HUES48 (cell line): ENCODE measurements around the gene MEI4.
"Not testable (repeated sequence)": the region's sequence is repeated elsewhere in the genome, so short reads cannot be mapped to it uniquely, and the experiment has no call there.

ENCODE experiments used
- H3K27ac ChIP-seq: one replicate; pipeline ENCODE4 v1.7.0; 2013; ENCODE audit warnings: low read depth, low read length, inconsistent platforms
- H3K27me3 ChIP-seq: 2 replicates; pipeline ENCODE4 v1.6.1; 2013; ENCODE audit warnings: mild to moderate bottlenecking, low read length; ENCODE audit not compliant: control insufficient read depth, insufficient read depth
- H3K36me3 ChIP-seq: 2 replicates; pipeline ENCODE4 v1.6.1; 2013; ENCODE audit warnings: low read length; ENCODE audit not compliant: control insufficient read depth, insufficient read depth
- H3K4me1 ChIP-seq: 2 replicates; pipeline ENCODE4 v1.6.1; 2013; ENCODE audit warnings: mild to moderate bottlenecking, low read length; ENCODE audit not compliant: control insufficient read depth, insufficient read depth
- H3K4me3 ChIP-seq: 2 replicates; pipeline ENCODE4 v1.5.1; 2013; ENCODE audit warnings: mild to moderate bottlenecking, low read depth, low read length
- H3K9ac ChIP-seq: 2 replicates; pipeline ENCODE4 v1.6.1; 2013; ENCODE audit warnings: mild to moderate bottlenecking, low read depth, low read length, moderate library complexity
- H3K9me3 ChIP-seq: 2 replicates; pipeline ENCODE4 v1.6.1; 2013; ENCODE audit warnings: low read length; ENCODE audit not compliant: control insufficient read depth, insufficient read depth

Gene MEI4

DNA sequence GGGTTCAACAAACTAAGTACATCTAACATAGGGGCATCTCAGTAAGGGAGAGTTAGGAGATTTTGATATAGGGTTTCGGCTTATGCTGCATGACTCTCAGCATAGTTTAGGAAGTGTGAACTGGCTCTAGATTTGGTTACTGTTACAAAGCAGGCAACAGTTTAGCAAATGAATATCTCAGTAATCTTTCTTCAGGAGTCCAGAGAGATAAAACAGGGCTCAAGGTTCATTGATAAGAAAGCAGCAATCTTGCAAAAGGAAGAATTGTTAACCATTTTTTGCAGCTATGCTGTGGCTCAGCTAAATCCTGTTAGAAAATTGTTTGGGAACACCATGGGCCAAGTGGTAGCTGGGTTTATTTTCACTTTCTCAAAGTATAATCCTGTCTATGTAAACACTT lies 161.3 kb downstream of the MEI4 start:
- Histone ChIP-seq H3K27ac (no peak overlapping the region), H3K4me3 (no peak overlapping the region), H3K27me3 (no peaks in the 10 kb centered on the region), H3K9me3 (no peaks in the 10 kb centered on the region), H3K4me1 (peaks cover 17% of the 10 kb centered on the region), H3K36me3 (no peaks in the 10 kb centered on the region), H3K9ac (no peak overlapping the region)

DNA sequence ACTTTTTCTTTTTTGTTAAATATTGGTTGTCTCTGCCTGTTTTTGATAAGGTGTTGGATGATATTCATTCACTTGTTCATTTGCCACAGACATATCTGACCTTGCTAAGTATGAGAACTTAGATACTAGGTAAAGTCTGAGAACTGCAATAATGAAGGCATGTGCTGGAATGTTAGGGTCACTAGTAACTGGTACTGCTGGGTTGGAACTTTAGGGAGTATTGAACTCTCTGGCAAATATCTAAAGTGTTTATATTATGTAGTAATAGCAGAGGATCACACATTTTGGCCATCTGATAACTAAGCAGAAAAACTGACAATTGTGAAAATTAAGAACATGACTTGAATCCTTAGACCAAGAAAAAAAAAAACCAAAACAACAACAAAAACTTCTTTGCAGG lies 162.7 kb downstream of the MEI4 start:
- no peak overlapping the region for H3K27ac ChIP-seq
- H3K4me3 ChIP-seq, result no peak overlapping the region
- H3K9me3 ChIP-seq, result no peaks in the 10 kb centered on the region
- no peaks in the 10 kb centered on the region for H3K27me3 ChIP-seq
- H3K9ac ChIP-seq, result no peak overlapping the region
- H3K36me3 ChIP-seq, result no peaks in the 10 kb centered on the region
- peaks cover 9% of the 10 kb centered on the region for H3K4me1 ChIP-seq

- no peak overlapping the region for H3K27ac ChIP-seq
- H3K9ac ChIP-seq, result no peak overlapping the region
- H3K4me1 ChIP-seq, result peaks cover 9% of the 10 kb centered on the region; the same call in 1 of the 2 replicates
- H3K4me3 ChIP-seq, result no peak overlapping the region
- H3K27me3 ChIP-seq, result no peaks in the 10 kb centered on the region
- no peaks in the 10 kb centered on the region for H3K36me3 ChIP-seq
- H3K9me3 ChIP-seq, result no peaks in the 10 kb centered on the region
These were observed 164.0 kb downstream of the MEI4 start for GRCh38 chr6:77816766-77817270.

DNA sequence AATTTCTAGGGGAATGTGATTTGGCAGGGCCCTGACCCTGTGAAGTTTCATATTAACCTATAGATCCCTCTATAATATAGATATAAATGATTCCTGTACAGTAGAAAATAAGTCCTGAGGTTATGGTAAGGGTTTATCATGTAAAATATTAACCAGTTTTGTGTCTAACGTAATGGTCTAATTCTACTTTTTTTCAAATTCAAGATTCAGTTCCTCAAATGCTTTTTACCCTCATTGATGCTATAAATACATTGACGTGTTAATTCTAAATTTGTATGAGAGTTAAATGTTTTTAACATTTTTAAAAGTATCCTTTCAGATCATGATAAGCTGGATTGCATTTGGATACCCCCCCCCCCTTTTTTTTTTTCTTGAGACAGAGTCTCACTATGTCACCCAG lies 169.4 kb downstream of the MEI4 start:
- no peak overlapping the region for H3K9ac ChIP-seq
- H3K27ac ChIP-seq, result no peak overlapping the region
- no peaks in the 10 kb centered on the region for H3K36me3 ChIP-seq
- no peaks in the 10 kb centered on the region for H3K9me3 ChIP-seq
- no peaks in the 10 kb centered on the region for H3K27me3 ChIP-seq
- no peaks in the 10 kb centered on the region for H3K4me1 ChIP-seq
- H3K4me3 ChIP-seq, result no peak overlapping the region

DNA sequence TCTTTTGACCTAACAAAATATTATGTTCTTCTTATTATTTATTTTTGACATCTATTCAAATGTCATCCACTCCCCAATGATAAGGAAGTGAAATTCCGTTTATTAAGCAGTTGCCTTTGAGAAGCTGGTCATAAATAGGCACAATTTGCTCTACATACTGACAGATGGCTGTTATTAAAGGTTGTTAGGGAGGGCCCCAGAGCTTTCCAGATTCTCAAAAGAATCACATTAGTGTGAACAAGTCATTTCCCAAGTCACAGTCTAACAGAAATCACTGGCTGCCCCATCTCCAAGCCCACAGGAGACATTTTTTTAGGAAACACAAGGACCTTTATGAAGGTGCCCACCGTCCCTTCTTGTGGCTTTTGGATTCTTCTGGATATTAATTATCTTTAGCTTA lies 172.4 kb downstream of the MEI4 start:
- Histone ChIP-seq H3K4me1 (no peaks in the 10 kb centered on the region), H3K4me3 (no peak overlapping the region), H3K9ac (no peak overlapping the region), H3K27ac (no peak overlapping the region), H3K36me3 (no peaks in the 10 kb centered on the region), H3K27me3 (no peaks in the 10 kb centered on the region), H3K9me3 (no peaks in the 10 kb centered on the region)

DNA sequence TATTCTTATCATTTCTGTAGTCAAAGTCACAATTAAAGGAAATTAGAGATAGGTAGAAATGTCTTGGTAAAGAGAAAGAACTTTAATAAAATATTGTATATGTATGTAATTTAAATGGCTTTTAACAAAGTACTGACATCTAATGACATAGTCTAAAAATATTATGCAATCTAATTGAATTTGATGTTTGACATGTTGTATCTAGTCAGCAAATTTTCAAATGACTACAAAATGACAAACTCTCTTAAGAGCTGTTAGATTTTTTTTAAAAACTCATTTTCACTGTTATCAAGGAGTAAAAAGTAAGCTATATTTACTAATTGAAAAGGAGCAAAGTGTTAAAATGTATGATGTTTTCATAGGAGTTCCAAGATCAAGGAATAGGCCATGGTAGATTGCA lies 176.9 kb downstream of the MEI4 start:
- H3K9ac ChIP-seq, result no peak overlapping the region
- H3K27me3 ChIP-seq, result no peaks in the 10 kb centered on the region
- H3K9me3 ChIP-seq, result no peaks in the 10 kb centered on the region
- no peak overlapping the region for H3K4me3 ChIP-seq
- no peaks in the 10 kb centered on the region for H3K36me3 ChIP-seq
- no peak overlapping the region for H3K27ac ChIP-seq
- no peaks in the 10 kb centered on the region for H3K4me1 ChIP-seq

- H3K36me3 ChIP-seq, H3K9me3 ChIP-seq, H3K27me3 ChIP-seq: not testable (repeated sequence)
These were observed 180.9 kb downstream of the MEI4 start for GRCh38 chr6:77833749-77834148.

DNA sequence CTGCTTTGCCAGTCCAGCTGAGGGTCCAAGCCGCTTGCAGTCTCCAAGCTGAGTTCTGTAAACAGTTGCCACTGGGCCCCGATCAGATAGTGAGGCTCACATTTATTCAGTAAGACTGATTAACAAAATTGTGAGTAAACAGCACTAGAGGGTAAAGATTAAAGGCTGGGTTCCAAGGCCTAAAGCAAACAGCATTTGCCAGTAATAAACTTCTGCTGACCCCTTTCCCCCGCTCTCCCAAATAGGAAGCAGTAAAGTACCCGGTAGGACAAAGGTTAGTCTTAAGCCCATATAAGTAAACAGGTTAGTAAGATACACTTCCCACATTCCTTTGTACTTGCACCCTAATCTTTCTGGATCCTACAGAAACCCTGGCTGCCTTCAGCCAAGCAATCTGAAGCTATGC lies 181.8 kb downstream of the MEI4 start:
- no peaks in the 10 kb centered on the region for H3K36me3 ChIP-seq
- H3K27me3 ChIP-seq, result no peaks in the 10 kb centered on the region
- H3K4me3 ChIP-seq, result no peak overlapping the region
- H3K4me1 ChIP-seq, result no peaks in the 10 kb centered on the region
- no peak overlapping the region for H3K27ac ChIP-seq
- no peak overlapping the region for H3K9ac ChIP-seq
- no peaks in the 10 kb centered on the region for H3K9me3 ChIP-seq

More at GRCh38 chr6:77833749-77834148, 180.9 kb downstream of the MEI4 start:
- not testable (repeated sequence) for H3K27ac ChIP-seq, H3K4me1 ChIP-seq, H3K9ac ChIP-seq, H3K4me3 ChIP-seq

- Histone ChIP-seq H3K36me3 (no peaks in the 10 kb centered on the region), H3K9me3 (no peaks in the 10 kb centered on the region), H3K27me3 (no peaks in the 10 kb centered on the region), H3K4me1 (no peaks in the 10 kb centered on the region), H3K27ac (no peak overlapping the region), H3K4me3 (no peak overlapping the region), H3K9ac (no peak overlapping the region)
These were observed 184.4 kb downstream of the MEI4 start for GRCh38 chr6:77837034-77837784.

GRCh38 chr6:77839292-77839691 lies 186.5 kb downstream of the MEI4 start:
- H3K9me3 ChIP-seq, result no peaks in the 10 kb centered on the region
- H3K4me3 ChIP-seq, result no peak overlapping the region
- H3K36me3 ChIP-seq, result no peaks in the 10 kb centered on the region
- no peaks in the 10 kb centered on the region for H3K27me3 ChIP-seq
- H3K9ac ChIP-seq, result no peak overlapping the region
- no peaks in the 10 kb centered on the region for H3K4me1 ChIP-seq
- no peak overlapping the region for H3K27ac ChIP-seq

DNA sequence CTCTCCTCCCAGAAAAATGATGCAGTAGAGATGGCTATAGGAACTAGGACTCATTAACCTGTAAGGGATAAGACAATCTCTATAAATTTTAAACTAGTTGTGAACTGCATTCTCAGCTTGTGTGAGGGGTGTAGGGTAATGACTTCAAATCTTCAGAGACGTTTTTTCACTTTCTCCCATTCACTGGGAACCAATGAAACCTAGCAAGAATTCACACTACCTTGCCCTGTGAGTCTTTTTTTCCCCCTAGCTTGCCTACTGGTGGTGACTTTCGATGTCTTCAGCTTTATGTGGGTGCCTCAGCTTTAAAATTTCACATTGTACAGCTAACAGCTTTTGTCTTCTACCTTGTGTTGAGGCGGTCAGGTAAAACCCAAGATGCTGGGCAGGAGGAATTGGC lies 192.0 kb downstream of the MEI4 start:
- H3K4me3 ChIP-seq, result no peak overlapping the region
- no peaks in the 10 kb centered on the region for H3K27me3 ChIP-seq
- no peaks in the 10 kb centered on the region for H3K4me1 ChIP-seq

More for the DNA sequence above, 192.0 kb downstream of the MEI4 start:
- H3K36me3 ChIP-seq, result no peaks in the 10 kb centered on the region
- H3K9me3 ChIP-seq, result no peaks in the 10 kb centered on the region
- H3K27ac ChIP-seq, result no peak overlapping the region
- no peak overlapping the region for H3K9ac ChIP-seq
